Activated CD4-positive, alpha-beta T cell treated with anti-CD3 and anti-CD28 coated beads, Interleukin-2, Interleukin-6, amounts not matched to agents 100 ng/mL and 50 ng/mL, durations not matched to agents 16 hours and 8 hours (primary cell): ENCODE results near the gene DNAJC17.

Experiments
- DNase-seq: peaks from one replicate; pipeline ENCODE4 v3.0.0-alpha.2; 2020

The DNAJC17 gene

DNA sequence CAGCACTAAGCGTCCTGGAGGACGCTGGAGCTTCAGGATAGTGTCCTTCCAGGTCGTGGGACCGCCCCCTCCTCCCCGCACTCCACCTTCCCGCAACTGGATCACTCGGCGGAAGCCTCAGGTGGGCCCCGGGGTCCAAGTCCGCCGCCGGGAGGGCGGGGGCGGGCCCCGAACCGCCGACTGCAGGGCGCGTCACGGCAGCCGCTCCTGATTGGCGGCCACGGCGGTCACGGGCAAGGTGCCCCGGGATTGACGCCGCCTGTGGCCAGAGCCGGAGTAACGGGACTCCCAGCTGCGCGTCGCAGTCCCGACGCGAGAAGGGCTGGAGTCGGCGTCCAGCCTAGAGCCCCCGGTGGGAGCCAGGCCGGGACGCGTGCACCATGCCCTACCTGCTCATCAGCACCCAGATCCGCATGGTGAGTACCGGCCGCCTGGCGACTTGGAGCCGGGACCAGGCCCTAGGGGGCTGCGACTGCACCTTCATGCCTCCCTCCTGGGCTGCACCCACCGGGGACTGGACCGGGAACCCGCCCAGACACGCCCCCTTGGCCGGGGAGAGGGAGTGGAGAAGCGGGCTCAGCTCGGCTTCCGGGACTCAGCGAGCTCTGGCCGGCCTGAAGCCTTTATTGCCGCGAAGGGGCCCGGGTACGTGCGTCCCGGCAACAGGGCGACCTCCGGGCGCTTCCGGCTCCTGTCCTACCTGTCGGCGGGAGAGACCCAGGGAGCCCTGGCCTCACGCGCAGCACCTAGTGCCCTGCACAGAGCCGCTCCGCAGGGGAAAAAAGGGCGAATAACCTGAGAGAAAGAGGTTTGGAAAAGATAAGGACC lies 43.3 kb downstream of the DNAJC17 start, which contains the start of gene GCHFR:
GCHFR (plus strand) TSS at position 268 of the 828 bp plus-strand sequence; CDS start at position 381, 113 bp downstream.
- peak; percentile 76 for DNase-seq

GRCh38 chr15:40762919-40763800 lies 44.1 kb downstream of the DNAJC17 start:
- peak; percentile 47 for DNase-seq

DNA sequence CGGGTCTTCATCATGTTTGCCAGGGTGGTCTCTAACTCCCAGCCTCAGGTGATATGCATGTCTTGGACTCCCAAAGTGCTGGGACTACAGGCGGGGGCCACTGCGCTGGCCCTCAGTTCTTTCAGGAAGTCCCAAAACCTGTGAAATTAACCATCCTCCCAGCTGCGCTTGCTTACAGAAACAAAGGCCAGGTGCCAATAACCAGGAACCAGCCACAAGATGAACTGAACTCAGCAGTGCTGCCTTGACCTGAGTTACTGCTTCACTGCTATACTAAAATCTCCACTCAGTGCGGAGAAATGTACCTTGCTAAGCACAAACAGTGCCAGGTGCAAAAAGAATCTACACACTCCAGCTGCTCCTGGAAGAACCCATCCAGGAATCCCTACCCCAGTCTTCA lies 47.3 kb downstream of the DNAJC17 start:
- no peak for DNase-seq

DNA sequence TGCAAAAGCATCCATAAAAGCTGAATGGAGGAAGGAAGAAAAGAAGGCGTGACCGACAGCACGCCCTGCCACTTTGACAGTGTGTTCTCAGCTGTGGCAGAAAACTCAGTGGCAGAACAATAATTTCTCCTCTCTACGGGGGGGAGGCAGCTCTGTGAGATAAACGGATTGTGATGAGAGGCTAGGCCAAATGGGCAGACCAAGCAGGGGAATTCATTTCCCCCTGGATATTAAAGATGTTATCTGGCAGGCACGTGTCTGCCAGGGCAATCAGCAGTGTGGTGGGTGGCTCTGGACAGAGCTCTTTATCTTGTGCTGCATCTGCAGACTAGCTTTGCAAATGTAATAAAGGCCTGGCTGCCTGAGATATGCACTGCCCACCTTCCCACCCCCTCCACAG lies 50.3 kb downstream of the DNAJC17 start:
- DNase-seq = no peak

DNA sequence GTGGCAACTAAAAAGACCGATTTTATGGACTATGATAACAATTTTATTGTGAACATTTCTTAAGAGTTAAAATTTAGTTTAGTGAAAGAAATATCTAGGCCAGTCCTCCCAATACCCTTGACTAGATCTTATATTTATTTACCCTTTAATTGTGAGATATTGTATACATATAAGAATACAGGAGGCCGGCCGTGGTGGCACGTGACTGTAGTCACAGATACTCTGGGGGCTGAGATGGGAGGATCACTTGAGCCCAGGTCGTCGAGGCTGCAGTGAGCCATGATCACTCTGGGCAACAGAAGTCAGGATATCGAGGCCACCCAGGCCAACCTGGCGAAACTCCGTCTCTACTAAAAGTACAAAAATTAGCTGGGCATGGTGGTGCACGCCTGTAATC lies 51.5 kb downstream of the DNAJC17 start:
- no peak for DNase-seq

- peak; percentile 97 for DNase-seq
Measured at GRCh38 chr15:40754883-40755811, 52.1 kb downstream of the DNAJC17 start, which contains the start of gene RMDN3. Gene RMDN3, minus strand, starts transcription at chr15:40755254. Its CDS starts 471 bp downstream, at chr15:40754783.

DNA sequence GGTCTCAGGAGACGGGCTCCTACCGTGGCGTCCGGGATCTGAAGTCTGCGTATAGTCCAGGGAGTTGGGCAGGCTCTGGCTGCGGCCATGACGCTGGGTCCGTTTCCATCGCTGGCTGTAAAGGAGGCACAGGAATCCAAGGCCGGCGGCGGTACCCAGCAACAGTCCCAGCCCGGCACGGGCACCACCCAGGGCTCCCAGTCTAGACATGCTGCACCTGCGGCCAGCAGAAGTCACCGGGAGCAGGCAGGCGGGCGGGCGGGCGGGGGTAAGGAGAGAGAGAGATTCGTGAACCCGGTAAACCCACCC lies 52.7 kb downstream of the DNAJC17 start:
- peak; percentile 22 for DNase-seq

DNA sequence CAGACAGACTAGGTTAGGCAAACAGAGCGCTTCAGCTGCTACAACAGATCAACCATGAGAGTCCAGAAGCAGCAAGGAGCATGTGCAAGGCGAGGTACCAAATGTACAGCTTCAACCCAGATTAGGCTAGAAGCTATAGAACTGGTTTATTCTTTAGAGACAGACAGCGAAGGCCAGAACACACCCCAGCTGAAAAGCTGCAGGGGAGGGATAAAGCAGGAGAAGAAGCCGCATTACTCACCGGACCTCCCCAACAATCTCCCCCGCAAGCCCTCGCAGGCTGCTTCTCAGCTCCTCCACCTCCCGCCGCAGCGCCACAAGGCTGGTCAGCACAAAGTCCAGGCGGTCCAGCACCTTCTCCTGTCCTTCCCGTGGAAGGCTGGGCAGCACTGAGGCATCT lies 55.5 kb downstream of the DNAJC17 start:
- DNase-seq = no peak

DNA sequence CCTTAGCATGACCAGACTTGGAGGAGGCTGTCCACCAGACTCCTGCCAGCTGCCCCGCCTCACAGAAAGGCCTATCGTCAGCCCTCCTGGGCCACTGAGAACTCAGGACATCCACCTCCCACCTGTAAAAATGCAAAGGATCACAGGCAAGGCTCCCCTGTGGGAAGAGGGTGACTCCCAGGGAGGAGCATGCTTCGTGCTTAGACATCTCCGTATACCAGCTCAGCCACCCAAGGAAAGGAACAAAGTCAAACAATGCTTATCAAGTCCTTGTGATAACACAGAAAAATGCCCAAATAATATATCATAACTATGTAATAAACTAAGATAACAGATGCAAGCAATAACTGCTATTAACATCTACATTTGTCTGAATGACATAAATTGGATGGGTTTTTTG lies 56.4 kb downstream of the DNAJC17 start:
- no peak for DNase-seq

DNA sequence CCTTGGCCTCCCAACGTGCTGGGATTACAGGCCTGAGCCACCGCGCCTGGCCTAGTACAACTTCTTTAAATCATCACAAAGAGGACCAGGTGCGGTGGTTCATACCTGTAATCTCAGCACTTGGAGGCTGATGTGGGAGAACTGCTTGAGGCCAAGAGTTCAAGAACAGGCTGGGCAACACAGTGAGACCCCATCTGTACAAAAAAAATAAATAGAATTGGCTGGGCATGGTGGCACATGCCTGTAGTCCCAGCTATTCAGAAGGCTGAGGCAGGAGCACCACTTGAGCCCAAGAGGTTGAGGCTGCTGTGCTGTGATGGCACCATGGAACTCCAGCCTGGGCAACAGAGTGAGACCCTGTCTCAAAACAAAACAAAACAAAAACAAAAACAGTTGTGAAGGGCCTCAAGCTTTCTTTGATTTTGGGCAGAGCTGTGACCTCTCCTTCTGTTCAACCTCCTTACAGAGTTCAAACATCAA lies 58.1 kb downstream of the DNAJC17 start:
- DNase-seq = no peak

DNA sequence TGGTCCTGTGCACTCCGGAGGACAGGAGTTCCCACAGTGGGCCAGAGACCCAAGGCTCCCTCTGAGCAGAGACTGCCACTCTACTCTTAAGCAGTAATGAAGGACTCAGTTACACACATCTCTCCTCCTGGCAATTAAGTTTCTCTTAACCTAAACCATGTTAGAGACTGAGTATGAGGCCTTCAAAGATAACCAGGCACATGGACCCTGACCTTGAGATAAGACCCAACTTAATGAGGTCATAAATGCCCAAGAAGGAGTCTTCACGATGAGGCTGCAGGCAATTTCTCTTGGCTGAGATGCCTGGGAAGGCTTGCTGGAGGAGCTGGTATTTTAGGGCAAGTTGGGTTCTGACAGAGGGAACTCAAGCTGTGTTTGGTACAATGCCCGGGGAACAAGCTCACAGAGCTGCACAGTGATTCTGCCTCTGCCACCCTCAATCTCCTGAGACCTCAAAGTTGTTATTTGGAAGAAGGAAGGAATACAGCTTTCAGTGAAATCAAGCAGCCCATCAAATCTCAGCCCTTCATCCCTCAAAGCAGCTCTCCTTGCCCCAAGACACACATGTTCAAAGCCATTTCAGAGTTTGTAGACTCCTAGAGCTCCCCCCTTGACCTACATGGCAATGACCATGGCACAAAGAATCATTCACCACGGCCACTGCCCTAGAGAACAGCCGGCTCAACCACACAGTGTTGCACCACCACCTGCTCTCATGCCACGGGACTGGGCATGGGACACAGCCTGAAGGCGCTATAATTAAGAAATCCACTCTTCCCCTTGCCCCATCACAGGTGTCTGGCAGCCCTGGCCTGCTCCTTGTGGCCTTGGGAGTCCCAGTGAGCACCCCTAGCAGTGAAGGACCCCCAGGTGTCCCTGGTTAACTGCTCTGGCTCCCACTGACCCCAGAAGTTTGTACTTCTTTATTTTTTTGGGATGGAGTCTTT lies 59.3 kb downstream of the DNAJC17 start:
- no peak for DNase-seq

DNA sequence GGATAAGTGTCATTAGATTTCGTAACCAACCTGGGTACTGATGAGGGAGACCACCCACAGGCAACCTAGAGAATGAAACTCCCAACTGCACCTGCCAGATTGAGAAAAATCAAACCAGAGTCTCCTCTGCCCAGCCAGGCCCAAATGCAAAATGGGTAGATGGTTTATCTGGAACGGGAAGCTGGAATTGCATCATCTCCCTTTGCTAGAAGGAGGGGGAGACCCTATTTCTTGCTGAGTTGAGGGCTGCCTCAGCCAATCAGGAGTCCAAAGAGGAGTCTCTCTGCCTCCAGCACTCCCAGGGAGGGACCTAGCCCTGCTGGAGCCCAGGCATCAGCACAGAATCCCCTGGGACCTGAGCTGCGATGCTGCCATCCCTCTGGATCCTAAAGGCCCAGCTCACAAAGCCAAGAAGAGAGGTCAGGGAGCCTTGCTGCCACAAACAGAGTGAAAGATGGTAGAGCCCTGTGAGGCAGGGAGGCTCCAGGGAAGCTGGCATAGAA lies 60.3 kb downstream of the DNAJC17 start:
- DNase-seq = no peak

DNA sequence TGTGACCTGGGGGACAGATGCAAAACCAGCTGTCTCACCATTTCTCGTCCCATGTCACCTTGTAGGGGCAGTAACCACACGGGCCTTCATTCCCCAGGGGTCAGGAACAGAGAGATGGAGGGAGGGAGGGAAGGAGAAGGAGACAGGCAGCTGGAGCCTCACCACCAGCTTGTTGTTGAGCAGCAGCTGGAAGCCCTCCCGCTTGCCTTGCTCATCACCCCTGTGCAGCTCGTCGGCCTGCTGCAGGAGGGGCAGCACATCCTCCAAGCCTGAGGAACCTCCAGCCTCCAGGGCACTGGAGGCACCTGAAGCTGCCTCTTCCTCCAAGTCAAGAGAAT lies 62.5 kb downstream of the DNAJC17 start:
- DNase-seq = no peak

GRCh38 chr15:40743921-40744814 lies 63.1 kb downstream of the DNAJC17 start:
- peak; percentile 81 for DNase-seq

- peak; percentile 43 for DNase-seq
Measured at GRCh38 chr15:40743485-40743901, 63.8 kb downstream of the DNAJC17 start.

DNA sequence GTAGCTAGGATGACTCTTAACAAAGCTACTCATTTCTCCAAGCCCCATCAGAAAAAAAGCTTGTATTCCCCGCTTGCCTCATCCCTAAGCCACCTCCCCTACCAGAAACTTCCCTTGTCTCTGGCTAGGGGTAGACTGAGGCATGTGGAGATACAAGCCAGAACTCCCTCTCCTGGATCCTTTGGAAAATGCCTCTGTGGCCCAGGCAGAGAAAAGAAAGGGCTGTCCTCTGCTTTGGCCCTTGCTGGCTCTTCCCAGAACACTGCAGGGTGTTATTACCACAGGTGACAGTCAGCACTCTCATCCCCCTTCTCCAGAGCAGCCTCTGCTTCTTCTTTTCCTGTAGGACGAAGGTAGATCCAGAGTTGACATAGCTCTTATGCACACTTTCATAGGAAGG lies 67.4 kb downstream of the DNAJC17 start:
- no peak for DNase-seq

DNA sequence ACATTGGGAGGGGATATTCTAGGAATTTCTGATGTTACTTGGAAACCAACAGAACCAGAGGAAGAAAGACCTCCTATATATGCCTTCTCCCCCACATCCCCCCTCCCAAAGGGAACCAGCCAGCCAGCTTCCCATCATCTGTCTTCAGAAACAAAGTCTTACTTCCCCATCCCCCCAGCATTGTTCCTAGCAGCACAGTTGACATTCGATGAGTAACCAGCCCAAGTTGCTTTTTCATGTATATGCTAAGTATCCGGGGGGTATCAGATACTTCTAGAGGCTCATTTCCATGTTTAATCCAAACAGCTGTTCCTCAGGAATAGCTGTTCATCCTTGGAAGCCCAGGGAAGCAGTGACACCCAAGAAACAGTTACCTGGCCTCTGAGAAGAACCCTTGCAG lies 68.2 kb downstream of the DNAJC17 start:
- DNase-seq = no peak

- no peak for DNase-seq
Measured at GRCh38 chr15:40737048-40737447, 70.2 kb downstream of the DNAJC17 start.

GRCh38 chr15:40736575-40736974 lies 70.7 kb downstream of the DNAJC17 start:
- DNase-seq = no peak

DNA sequence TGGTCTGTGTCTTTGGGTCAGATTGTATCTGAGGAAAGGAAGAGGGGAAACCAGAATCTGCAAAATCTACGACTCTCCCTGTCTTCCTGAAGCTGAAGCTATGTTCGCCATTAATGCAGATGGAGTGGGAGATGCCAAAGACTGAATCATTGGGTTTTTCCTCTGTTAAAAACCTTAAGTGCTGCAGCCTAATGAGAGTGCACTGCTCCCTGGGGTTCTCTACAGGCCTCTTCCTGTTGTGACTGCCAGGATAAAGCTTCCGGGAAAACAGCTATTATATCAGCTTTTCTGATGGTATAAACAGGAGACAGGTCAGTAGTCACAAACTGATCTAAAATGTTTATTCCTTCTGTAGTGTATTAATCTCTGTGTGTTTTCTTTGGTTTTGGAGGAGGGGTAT lies 76.2 kb downstream of the DNAJC17 start:
- DNase-seq = no peak
